GM13977 (cell line): ENCODE data around the gene IDH3G.
A peak's percentile ranks its signal among the peaks of the same experiment; 100 is the strongest.

ENCODE experiments used
- DNase-seq: peaks from one replicate; pipeline ENCODE4 v3.0.0; 2012; ENCODE audit warnings: low spot score
- CTCF ChIP-seq: IDR thresholded peaks from 2 replicates; pipeline ENCODE4 v1.5.1; 2012; ENCODE audit warnings: mild to moderate bottlenecking, control low read depth; ENCODE audit not compliant: insufficient read depth; ENCODE audit errors: extremely low read depth, missing control alignments
- in situ Hi-C: fragments of 300-500 bp; cut with MboI; formaldehyde crosslinking; loops from one replicate; pipeline ENCODE4 v1.12.0; 2022; ENCODE audit warnings: low sequenced_read_pairs, low pct_unique_long_range_greater_than_20kb, mixed read lengths, inconsistent platforms; ENCODE audit not compliant: unreplicated experiment

The IDH3G gene

DNA sequence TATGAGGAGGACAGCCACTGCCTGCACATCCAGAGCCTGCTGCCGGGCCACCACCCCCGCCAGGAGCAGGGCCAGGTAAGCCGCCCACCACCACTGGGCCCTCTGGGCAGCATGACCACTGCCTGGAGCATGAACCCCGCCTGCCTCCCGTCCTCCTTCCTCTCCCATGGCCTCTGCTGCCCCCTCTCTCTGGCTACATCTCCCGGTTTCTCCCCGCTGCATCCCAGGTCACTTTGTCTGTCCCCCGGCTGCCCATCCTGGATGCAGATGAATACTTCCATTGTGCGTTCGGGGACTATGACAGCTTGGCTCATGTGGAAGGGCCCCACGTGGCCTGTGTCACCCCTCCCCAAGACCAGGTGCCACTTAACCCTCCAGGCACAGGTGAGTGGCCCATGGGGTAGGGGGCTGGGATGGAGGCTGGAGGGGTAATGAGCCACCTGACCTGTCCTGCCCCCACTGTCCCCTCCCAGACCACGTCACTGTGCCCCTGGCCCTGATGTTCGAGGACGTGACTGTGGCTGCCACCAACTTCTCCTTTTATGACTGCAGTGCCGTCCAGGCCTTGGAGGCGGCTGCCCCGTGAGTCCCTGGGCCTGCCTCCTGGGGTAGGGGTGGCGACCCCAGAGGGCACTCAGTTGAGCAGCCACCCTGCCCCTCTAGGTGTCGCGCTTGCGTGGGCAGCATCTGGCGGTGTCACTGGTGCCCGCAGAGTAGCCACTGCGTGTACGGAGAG, 24.1 kb downstream of the IDH3G start:
- in situ Hi-C loops = no loop called here
- DNase-seq = peak; percentile 33
- no peak for TF ChIP-seq CTCF

- in situ Hi-C loops = no loop called here
- peak; percentile 22 for DNase-seq
- no peak for TF ChIP-seq CTCF
Observed at GRCh38 chrX:153769158-153769864, 24.9 kb downstream of the IDH3G start.

DNA sequence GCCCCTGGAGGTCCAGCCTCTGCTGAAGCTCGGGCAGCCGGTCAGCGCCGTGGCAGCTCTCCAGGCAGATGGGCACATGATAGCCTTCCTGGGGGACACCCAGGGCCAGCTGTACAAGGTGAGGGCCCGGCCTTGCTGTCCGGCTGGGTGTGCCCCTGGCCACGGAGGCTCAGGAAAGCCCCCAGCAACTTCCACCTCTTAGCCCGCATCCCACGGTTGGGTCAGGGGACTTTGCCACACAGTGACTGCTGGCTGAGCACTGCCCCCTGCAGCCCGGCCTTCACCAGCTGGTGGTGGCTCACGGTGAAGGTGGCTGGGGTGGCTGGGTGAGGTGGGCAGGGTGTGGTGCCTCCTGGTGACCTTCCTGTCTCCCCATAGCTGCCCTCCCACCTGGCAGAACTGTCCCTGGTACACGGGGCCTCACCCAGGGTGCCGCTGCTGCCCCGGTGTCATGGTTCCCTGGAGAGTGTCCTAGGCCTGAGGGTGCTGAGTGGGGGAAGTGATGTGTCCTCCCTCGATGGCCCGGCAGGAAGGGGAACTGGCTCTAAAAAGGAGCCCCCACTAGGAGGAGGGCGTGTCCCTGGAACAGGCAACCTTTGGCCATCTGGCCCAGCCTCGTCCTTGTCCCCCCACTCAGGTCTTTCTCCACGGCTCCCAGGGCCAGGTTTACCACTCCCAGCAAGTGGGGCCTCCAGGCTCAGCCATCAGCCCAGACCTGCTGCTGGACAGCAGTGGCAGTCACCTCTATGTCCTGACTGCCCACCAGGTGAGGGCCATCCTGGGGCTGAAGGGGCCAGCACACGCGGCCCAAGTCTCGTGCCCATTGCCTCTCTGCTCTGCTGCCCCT, 25.6 kb downstream of the IDH3G start:
- DNase-seq = peak; percentile 42
- in situ Hi-C loops = no loop called here
- no peak for TF ChIP-seq CTCF

DNA sequence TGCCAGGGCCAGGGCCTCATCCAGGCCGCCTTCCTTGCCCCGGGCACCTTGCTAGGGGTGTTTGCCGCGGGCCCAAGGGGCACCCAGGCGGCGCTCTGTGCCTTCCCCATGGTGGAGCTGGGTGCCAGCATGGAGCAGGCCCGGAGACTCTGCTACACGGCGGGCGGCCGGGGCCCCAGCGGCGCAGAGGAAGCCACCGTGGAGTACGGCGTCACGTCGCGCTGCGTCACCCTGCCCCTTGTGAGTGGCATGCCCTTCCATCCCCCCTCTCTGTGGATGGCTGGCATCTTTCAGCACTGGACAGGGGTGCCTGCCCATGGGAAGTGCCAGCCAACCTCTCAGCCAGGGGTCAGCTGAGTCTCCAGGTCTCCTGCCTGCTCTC, 26.5 kb downstream of the IDH3G start:
- no peak for DNase-seq
- no peak for TF ChIP-seq CTCF
- in situ Hi-C loops = no loop called here

- TF ChIP-seq CTCF = no peak
- DNase-seq = no peak
- in situ Hi-C loops = no loop called here
Observed at GRCh38 chrX:153766871-153767673, 27.1 kb downstream of the IDH3G start.

DNA sequence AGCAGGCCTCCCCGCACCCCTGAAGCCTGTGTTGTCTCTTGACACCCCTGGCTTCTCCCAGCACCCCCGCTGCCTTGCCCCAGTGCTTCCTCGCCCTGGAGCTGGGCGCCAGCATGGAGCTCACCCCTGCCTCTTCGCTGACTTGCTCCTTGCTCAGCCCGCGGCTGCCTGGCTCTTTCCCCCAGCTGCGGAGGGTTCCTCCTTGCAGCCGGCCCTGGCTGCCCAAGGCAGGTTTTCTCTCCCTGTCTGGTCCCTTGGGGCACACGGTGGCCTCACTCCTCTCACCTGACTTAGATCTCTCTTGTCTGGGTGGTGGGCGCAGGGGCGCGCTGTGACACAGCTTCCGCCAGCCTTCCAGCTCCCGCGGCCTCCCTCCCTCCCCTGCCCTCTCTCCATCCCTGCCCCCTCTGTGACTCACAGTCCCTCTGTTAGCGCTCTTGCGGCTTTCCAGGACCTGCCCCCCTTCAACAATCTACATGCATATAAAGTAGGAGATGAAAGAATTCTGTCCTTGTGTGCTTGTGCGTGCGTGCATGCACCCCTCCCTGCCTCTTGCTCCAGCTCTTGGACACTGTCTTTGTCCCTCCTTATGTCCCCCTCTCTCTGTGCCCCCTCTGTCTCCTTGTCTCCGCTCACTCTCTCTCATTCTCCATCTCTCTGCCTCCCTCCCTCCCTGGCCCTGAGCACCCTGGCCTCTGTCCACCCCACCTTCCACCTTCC, 27.9 kb downstream of the IDH3G start:
- TF ChIP-seq CTCF = no peak
- in situ Hi-C loops = no loop called here
- DNase-seq = peak; percentile 39
